Measurements from ENCODE around the gene CAPN15.

Gene CAPN15

GRCh38 chr16:524274-525040, 3.1 kb upstream of the CAPN15 start:
- TF ChIP-seq, protein P1, sequence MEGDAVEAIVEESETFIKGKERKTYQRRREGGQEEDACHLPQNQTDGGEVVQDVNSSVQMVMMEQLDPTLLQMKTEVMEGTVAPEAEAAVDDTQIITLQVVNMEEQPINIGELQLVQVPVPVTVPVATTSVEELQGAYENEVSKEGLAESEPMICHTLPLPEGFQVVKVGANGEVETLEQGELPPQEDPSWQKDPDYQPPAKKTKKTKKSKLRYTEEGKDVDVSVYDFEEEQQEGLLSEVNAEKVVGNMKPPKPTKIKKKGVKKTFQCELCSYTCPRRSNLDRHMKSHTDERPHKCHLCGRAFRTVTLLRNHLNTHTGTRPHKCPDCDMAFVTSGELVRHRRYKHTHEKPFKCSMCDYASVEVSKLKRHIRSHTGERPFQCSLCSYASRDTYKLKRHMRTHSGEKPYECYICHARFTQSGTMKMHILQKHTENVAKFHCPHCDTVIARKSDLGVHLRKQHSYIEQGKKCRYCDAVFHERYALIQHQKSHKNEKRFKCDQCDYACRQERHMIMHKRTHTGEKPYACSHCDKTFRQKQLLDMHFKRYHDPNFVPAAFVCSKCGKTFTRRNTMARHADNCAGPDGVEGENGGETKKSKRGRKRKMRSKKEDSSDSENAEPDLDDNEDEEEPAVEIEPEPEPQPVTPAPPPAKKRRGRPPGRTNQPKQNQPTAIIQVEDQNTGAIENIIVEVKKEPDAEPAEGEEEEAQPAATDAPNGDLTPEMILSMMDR (conservative IDR thresholded peaks at IDR 0.05; ENCODE audit: low read depth, low read length) = no peak
- H3K79me2 ChIP-seq (ENCODE audit: insufficient read depth, low read depth) = peaks cover 30% of the 10 kb centered on the region
- H3K4me2 ChIP-seq = no peak overlapping the region; the same call in 1 of the 2 replicates
- H3K4me3 ChIP-seq (IDR thresholded peaks at IDR 0.05; ENCODE audit: insufficient read depth, low read depth, low read length) = no peak overlapping the region
- no peak overlapping the region for H2AFZ ChIP-seq (ENCODE audit: low read depth)
- no peaks in the 10 kb centered on the region for H3K27me3 ChIP-seq (ENCODE audit: insufficient read depth, low read depth)
- H3K36me3 ChIP-seq (ENCODE audit: insufficient read depth) = no peaks in the 10 kb centered on the region
- peaks cover 16% of the 10 kb centered on the region for H3K4me1 ChIP-seq (ENCODE audit: low read depth, poor library complexity, severe bottlenecking)
- H4K20me1 ChIP-seq (ENCODE audit: insufficient read depth) = peaks cover 7% of the 10 kb centered on the region
- H3K27ac ChIP-seq = no peak overlapping the region
- no peak overlapping the region for H3K9ac ChIP-seq

DNA sequence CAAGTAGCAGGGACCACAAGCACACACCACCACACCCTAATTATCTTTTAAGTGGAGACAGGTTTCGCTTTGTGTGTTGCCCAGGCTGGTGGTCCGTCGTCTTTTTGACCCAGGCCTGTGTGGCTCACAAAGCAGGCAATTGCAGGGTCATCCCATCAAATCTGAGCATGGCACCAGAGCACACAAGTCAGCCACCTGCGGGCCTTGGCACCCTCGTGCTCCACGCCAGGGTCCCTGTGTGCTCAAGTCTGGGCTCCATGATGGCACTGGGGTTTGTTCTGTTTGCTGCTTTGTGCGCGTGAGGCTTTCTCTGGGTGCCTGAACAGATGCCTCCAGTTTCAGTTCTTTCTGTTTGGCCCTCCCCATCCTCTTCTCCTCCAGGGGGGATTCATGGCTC, 2.4 kb upstream of the CAPN15 start:
- Histone ChIP-seq H3K9ac (no peak overlapping the region), H3K4me1 (ENCODE audit: low read depth, poor library complexity, severe bottlenecking) (peaks cover 22% of the 10 kb centered on the region), H3K4me3 (IDR thresholded peaks at IDR 0.05; ENCODE audit: insufficient read depth, low read depth, low read length) (no peak overlapping the region), H3K36me3 (ENCODE audit: insufficient read depth) (no peaks in the 10 kb centered on the region), H2AFZ (ENCODE audit: low read depth) (no peak overlapping the region), H3K27me3 (ENCODE audit: insufficient read depth, low read depth) (no peaks in the 10 kb centered on the region), H3K79me2 (ENCODE audit: insufficient read depth, low read depth) (peaks cover 37% of the 10 kb centered on the region), H3K4me2 (no peak overlapping the region; the same call in 1 of the 2 replicates), H3K27ac (no peak overlapping the region), H4K20me1 (ENCODE audit: insufficient read depth) (peaks cover 11% of the 10 kb centered on the region)
- TF ChIP-seq, protein P1 (conservative IDR thresholded peaks at IDR 0.05; ENCODE audit: low read depth, low read length) = no peak

GRCh38 chr16:525520-526180, 1.9 kb upstream of the CAPN15 start:
- H2AFZ ChIP-seq (ENCODE audit: low read depth) = no peak overlapping the region
- H4K20me1 ChIP-seq (ENCODE audit: insufficient read depth) = peaks cover 11% of the 10 kb centered on the region
- TF ChIP-seq, protein P1 (conservative IDR thresholded peaks at IDR 0.05; ENCODE audit: low read depth, low read length) = no peak
- no peaks in the 10 kb centered on the region for H3K27me3 ChIP-seq (ENCODE audit: insufficient read depth, low read depth)
- H3K79me2 ChIP-seq (ENCODE audit: insufficient read depth, low read depth) = peaks cover 42% of the 10 kb centered on the region
- H3K36me3 ChIP-seq (ENCODE audit: insufficient read depth) = no peaks in the 10 kb centered on the region
- H3K9ac ChIP-seq = peak overlapping the region; percentile 90; the same call in 1 of the 2 replicates
- peak overlapping the region; percentile 88; the same call in 1 of the 2 replicates for H3K27ac ChIP-seq
- H3K4me3 ChIP-seq (IDR thresholded peaks at IDR 0.05; ENCODE audit: insufficient read depth, low read depth, low read length) = no peak overlapping the region
- H3K4me2 ChIP-seq = peak overlapping the region; percentile 100
- peaks cover 24% of the 10 kb centered on the region for H3K4me1 ChIP-seq (ENCODE audit: low read depth, poor library complexity, severe bottlenecking)

DNA sequence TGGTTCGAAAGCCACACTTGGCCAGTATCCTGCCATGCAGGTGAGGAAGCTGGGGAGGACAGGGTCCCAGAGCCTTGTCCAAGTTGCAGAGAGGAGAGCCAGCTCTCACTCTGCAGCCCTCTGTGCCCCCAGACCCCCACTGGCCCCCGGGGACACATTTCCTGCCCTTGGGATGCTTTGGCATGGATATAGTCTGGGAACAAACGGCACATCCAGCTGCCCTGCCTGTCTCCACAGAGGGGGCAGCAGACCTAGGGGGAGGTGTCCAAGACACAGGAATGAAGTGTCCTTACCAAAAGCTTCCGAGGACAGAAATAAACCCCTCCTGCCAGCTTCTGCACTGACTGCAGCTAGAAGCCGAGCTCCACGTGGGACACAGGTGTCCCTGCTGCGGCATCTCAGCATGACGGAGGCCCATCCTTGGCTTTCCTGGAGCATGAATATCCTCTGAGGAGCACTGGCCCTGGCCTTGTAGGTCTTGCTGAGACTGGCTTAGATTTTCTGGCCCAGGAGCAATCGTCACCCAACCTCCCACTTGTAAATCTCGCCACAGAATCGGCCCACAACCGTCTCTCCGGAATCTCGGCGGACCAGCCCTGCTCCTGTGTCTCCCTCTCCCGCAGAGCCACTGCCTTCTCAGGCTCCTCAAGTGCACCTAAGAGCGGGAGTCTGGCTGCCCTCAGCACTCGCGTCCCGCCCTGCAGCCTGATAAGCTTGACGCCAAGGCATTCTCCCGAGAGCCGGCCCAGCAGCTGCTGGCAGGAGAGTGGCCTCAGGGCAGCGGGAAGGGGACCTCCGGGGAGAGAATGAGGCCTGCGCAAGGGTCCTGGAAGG, 1.1 kb upstream of the CAPN15 start:
- H3K27ac ChIP-seq = peak overlapping the region; percentile 88
- H3K36me3 ChIP-seq (ENCODE audit: insufficient read depth) = no peaks in the 10 kb centered on the region
- peaks cover 32% of the 10 kb centered on the region for H3K4me1 ChIP-seq (ENCODE audit: low read depth, poor library complexity, severe bottlenecking)
- H2AFZ ChIP-seq (ENCODE audit: low read depth) = peak overlapping the region; percentile 71; the same call in 1 of the 2 replicates
- peaks cover 11% of the 10 kb centered on the region for H4K20me1 ChIP-seq (ENCODE audit: insufficient read depth)
- H3K9ac ChIP-seq = peak overlapping the region; percentile 90
- H3K79me2 ChIP-seq (ENCODE audit: insufficient read depth, low read depth) = peaks cover 50% of the 10 kb centered on the region
- peak overlapping the region; percentile 100 for H3K4me2 ChIP-seq
- TF ChIP-seq, protein P1 (conservative IDR thresholded peaks at IDR 0.05; ENCODE audit: low read depth, low read length) = no peak
- no peaks in the 10 kb centered on the region for H3K27me3 ChIP-seq (ENCODE audit: insufficient read depth, low read depth)
- H3K4me3 ChIP-seq (IDR thresholded peaks at IDR 0.05; ENCODE audit: insufficient read depth, low read depth, low read length) = no peak overlapping the region

Measured in KMS-11 (cell line).